ENCODE results near the gene VSX2. TPM values are rescaled to one million over a fixed set of nuclear protein-coding genes. Genes with fewer than 3 reads are reported as not detected.

Gene VSX2
- total RNA-seq, 1 experiment from 2014 or later = not detected

DNA sequence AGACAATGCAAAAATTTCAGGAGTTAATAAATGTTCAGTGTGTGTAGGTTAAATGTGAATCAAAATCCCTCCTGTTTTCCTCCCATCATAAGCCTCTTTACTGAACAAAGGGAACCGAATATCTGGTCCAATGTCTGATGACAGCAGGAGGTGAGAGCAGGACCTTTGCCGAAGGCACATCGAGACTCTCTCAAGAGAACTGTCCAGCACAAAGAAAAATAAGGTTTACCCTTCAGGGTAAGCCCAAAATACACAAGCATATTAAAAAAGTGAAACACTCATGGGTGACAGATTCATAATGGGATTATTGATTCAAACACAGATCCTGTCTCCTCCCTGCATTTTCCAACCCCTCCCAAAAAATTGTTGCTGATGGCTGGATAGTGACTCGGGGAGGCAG lies 4.2 kb upstream of the VSX2 start:
- H3K27me3 ChIP-seq (ENCODE audit: insufficient read depth, low read length) = peaks cover 27% of the 10 kb centered on the region
- no peak overlapping the region for H3K4me3 Mint-ChIP-seq
- no peak overlapping the region for H2BK20ac ChIP-seq (ENCODE audit: low read depth, low read length, poor library complexity, severe bottlenecking)
- no peak overlapping the region for H3K56ac ChIP-seq (ENCODE audit: insufficient read length, low read depth, low read length)
- no peak overlapping the region for H3K4me2 ChIP-seq (ENCODE audit: insufficient read depth, insufficient read length, low read length)
- no peak for DNase-seq
- no peak overlapping the region for H4K91ac ChIP-seq (ENCODE audit: insufficient read length, low read depth, low read length)
- peaks cover 10 to 11% of the 10 kb centered on the region in 2 experiments for H3K9me3 Mint-ChIP-seq
- peaks cover 94% of the 10 kb centered on the region for H3K27me3 Mint-ChIP-seq (ENCODE audit: low read depth)
- no peaks in the 10 kb centered on the region for H3K79me2 ChIP-seq (ENCODE audit: insufficient read depth, low read length)
- H2BK120ac ChIP-seq (ENCODE audit: low read depth, low read length, poor library complexity, severe bottlenecking) = no peak overlapping the region
- H2BK5ac ChIP-seq (ENCODE audit: insufficient read length, low read length) = no peak overlapping the region
- no peak overlapping the region for H3K27ac Mint-ChIP-seq
- H3K9ac ChIP-seq (ENCODE audit: extremely low read depth, insufficient read length, low read length) = no peak overlapping the region
- H3K27ac ChIP-seq (ENCODE audit: insufficient read length, low read depth, low read length) = no peak overlapping the region
- peaks cover 0 to 4% (median 2%) of the 10 kb centered on the region in 3 experiments; a peak in 4 of 7 replicates for H3K36me3 Mint-ChIP-seq (ENCODE audit: insufficient read depth in 1 of 3, low read depth in 3 of 3)
- no peaks in the 10 kb centered on the region for H3K4me1 ChIP-seq (ENCODE audit: insufficient read depth, low read length)
- no peak overlapping the region for H2BK15ac ChIP-seq (ENCODE audit: low read depth, low read length)
- TF ChIP-seq, protein P1, sequence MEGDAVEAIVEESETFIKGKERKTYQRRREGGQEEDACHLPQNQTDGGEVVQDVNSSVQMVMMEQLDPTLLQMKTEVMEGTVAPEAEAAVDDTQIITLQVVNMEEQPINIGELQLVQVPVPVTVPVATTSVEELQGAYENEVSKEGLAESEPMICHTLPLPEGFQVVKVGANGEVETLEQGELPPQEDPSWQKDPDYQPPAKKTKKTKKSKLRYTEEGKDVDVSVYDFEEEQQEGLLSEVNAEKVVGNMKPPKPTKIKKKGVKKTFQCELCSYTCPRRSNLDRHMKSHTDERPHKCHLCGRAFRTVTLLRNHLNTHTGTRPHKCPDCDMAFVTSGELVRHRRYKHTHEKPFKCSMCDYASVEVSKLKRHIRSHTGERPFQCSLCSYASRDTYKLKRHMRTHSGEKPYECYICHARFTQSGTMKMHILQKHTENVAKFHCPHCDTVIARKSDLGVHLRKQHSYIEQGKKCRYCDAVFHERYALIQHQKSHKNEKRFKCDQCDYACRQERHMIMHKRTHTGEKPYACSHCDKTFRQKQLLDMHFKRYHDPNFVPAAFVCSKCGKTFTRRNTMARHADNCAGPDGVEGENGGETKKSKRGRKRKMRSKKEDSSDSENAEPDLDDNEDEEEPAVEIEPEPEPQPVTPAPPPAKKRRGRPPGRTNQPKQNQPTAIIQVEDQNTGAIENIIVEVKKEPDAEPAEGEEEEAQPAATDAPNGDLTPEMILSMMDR (conservative IDR thresholded peaks at IDR 0.05) = no peak
- H3K79me1 ChIP-seq (ENCODE audit: insufficient read depth, low read depth, low read length, poor library complexity, severe bottlenecking) = no peaks in the 10 kb centered on the region
- H3K14ac ChIP-seq (ENCODE audit: insufficient read depth, low read length) = no peak overlapping the region
- H3T11ph ChIP-seq (ENCODE audit: low read length) = no peak overlapping the region
- H3K23me2 ChIP-seq (ENCODE audit: insufficient read length, low read depth, low read length, poor library complexity, severe bottlenecking) = peaks cover 5% of the 10 kb centered on the region
- no peak overlapping the region for H3K23ac ChIP-seq (ENCODE audit: insufficient read length, low read depth, low read length)
- no peak overlapping the region for H4K8ac ChIP-seq (replicated peaks; ENCODE audit: insufficient read length, low read depth, low read length)
- no peak overlapping the region for H4K5ac ChIP-seq (ENCODE audit: insufficient read length, low read depth, low read length)
- H3K9me3 ChIP-seq (ENCODE audit: control insufficient read depth, low read depth, low read length) = peaks cover 5% of the 10 kb centered on the region
- no peak overlapping the region for H2AFZ ChIP-seq (ENCODE audit: low read length)
- H3K4me1 Mint-ChIP-seq = 0 out of 4 replicates have a peak, but pooled peaks cover 0 to 3% of the 10 kb centered on the region in 2 experiments
- H3K4ac ChIP-seq (ENCODE audit: low read depth, low read length) = no peak overlapping the region
- no CpG with 5 or more reads among the region's 4 CpGs for WGBS (ENCODE audit: extremely low coverage, insufficient read length, low lambda C conversion rate)
- H3K18ac ChIP-seq (ENCODE audit: insufficient read length, low read depth, low read length) = no peak overlapping the region
- H2AK5ac ChIP-seq (ENCODE audit: insufficient read length, low read length) = no peak overlapping the region
- H2BK12ac ChIP-seq (ENCODE audit: insufficient read length, low read depth, low read length) = no peak overlapping the region
- no peaks in the 10 kb centered on the region for H4K20me1 ChIP-seq (ENCODE audit: control insufficient read depth, insufficient read depth, insufficient read length)

All from H9 (cell line).